RWPE1 (cell line): ENCODE results near the gene MRO.

Experiments used
- CTCF ChIA-PET: fragments of 350-600 bp; sonication (Branson Sonifier 250); formaldehyde crosslinking; extraction: SDS; loops from one replicate; lab custom pipeline; 2021; lab: Yijun Ruan, JAX
- POLR2A ChIA-PET: fragments of 400-600 bp; formaldehyde crosslinking; extraction: SDS; loops from one replicate; lab custom pipeline; 2020; ENCODE audit warnings: antibody characterized with exemption; ENCODE audit not compliant: low non-redundant PET; lab: Yijun Ruan, JAX
- DNase-seq: peaks from one replicate; pipeline ENCODE4 v3.0.0; 2012; ENCODE audit warnings: low spot score
- H3K27ac ChIP-seq: fragments of 450-650 bp; 2 replicates; pipeline ENCODE4 v1.5.1; 2017
- TF ChIP-seq, protein P1 (sequence below): fragments of 450-650 bp; conservative IDR thresholded peaks from 2 replicates; pipeline ENCODE4 v1.5.1; 2017; ENCODE audit warnings: low read depth, mild to moderate bottlenecking

The MRO gene

DNA sequence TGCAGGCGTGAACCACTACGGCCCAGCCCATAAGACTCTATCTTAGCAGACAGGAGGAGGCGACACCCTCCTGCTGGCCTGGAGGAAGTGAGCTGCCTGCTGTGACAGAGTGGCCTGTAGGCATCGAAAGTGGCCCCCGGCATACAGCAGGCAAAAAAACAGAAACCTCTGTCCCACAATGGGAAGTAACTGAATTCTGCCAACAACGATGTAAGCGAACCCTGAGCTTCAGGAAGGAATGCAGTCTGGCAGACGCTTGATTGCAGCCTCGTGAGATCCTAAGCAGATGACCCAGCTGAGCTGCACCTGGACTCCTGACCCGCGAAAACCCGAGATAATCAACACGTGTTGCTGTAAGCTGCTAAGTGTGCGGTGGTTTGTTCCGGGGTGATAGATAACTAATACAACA, 13.6 kb downstream of the MRO start:
- ChIA-PET POLR2A (no interaction called here), CTCF (interaction anchor here (0.6 kb wide), 2 partner anchors 10 to 298 kb away, joined by 3 read pairs; no protein-coding TSS in a partner anchor)
- TF ChIP-seq, protein P1, sequence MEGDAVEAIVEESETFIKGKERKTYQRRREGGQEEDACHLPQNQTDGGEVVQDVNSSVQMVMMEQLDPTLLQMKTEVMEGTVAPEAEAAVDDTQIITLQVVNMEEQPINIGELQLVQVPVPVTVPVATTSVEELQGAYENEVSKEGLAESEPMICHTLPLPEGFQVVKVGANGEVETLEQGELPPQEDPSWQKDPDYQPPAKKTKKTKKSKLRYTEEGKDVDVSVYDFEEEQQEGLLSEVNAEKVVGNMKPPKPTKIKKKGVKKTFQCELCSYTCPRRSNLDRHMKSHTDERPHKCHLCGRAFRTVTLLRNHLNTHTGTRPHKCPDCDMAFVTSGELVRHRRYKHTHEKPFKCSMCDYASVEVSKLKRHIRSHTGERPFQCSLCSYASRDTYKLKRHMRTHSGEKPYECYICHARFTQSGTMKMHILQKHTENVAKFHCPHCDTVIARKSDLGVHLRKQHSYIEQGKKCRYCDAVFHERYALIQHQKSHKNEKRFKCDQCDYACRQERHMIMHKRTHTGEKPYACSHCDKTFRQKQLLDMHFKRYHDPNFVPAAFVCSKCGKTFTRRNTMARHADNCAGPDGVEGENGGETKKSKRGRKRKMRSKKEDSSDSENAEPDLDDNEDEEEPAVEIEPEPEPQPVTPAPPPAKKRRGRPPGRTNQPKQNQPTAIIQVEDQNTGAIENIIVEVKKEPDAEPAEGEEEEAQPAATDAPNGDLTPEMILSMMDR, result no peak
- DNase-seq, result no peak
- no peak overlapping the region for H3K27ac ChIP-seq

- POLR2A ChIA-PET, result no interaction called here
- DNase-seq, result no peak
- TF ChIP-seq, protein P1, result no peak
- CTCF ChIA-PET, result interaction anchor here (0.6 kb wide), 1 partner anchor 10 kb away, joined by 3 read pairs; no protein-coding TSS in a partner anchor
- no peak overlapping the region for H3K27ac ChIP-seq
Measured at GRCh38 chr18:50805732-50806131, 14.1 kb downstream of the MRO start.

DNA sequence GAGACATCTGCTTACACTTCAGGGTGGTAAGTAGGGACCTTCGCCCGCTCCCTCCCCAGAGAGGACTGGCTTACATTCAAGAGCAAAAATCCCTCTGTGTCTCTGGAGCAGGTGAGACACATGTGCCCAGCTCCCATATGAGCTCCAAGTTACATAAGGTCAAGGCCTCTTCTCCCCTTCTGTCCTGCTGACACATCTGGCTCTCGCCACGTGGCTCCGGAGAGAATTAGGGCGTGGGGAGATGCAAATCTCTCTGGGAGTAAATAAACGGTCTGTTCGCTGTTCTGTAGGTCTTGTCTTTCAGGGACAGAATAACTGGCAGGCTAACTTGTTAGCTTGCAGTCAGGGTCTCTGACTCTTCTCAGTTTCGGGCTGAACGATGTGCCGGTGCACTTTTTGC, 16.2 kb downstream of the MRO start:
- POLR2A ChIA-PET, result no interaction called here
- no peak overlapping the region for H3K27ac ChIP-seq
- TF ChIP-seq, protein P1, result no peak
- CTCF ChIA-PET, result no interaction called here
- DNase-seq, result no peak

DNA sequence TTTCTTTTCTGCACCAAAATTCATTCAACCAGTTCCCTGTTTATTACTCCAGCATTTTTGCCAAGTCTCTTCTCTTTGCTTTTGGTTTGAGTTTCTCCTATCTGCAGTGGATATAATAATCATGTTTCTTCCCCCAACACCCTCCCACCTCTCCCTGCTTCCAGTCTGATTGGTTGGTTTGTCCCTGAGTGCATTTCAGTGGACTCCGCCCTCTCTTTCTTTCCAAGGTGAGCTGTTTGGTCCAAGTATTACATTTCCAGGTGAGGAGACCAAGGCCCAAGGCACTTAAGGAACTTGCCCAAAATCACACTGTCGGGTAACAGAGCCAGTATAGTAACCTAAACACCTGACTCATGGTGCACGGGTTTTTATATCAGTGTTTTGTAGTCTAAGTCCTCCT, 17.7 kb downstream of the MRO start:
- DNase-seq, result peak; percentile 9
- no peak overlapping the region for H3K27ac ChIP-seq
- CTCF ChIA-PET, result no interaction called here
- TF ChIP-seq, protein P1, result no peak
- POLR2A ChIA-PET, result no interaction called here

DNA sequence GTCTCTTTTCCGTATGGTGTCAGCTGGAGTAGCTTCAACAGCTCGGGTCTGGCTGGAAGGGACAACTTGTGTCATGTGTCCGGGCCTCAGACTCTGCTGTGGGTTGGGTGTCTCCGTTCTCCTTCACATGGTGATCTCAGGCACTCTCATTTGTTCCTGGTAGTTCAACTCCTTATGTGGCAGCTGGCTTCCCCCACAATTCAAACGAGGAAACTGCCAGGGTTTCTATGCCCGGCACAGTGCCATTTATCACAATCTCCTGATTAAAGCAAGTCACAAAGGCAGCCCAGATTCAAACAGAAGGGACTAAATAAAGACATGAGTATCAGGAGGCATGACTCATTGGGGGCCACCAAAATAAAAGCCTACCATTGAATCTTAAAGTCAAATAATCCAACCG, 22.7 kb downstream of the MRO start:
- ChIA-PET POLR2A (no interaction called here), CTCF (no interaction called here)
- no peak for DNase-seq
- no peak overlapping the region for H3K27ac ChIP-seq
- TF ChIP-seq, protein P1, result no peak

GRCh38 chr18:50796495-50796894, 23.3 kb downstream of the MRO start:
- CTCF ChIA-PET, result no interaction called here
- TF ChIP-seq, protein P1, result no peak
- POLR2A ChIA-PET, result no interaction called here

More at GRCh38 chr18:50796495-50796894, 23.3 kb downstream of the MRO start:
- H3K27ac ChIP-seq, result no peak overlapping the region
- DNase-seq, result no peak
